Lower lobe of right lung (tissue), 2 donors: ENCODE data around the gene CCDC61. TPM values are rescaled to one million over a fixed set of nuclear protein-coding genes. Genes with fewer than 3 reads are reported as not detected.
A peak's percentile ranks its signal among the peaks of the same experiment; 100 is the strongest.

Source experiments
- ATAC-seq, 2 donors: fragments of 200-7000 bp; cut with Tn5 transposase; one replicate each; pipeline ENCODE4 v1.9.1; 2020 to 2022; ENCODE audit warnings: mild to moderate bottlenecking in 2 of 2, moderate library complexity in 2 of 2
- DNase-seq: peaks from one replicate; pipeline ENCODE4 v3.0.0-alpha.2; 2020
- H3K27ac ChIP-seq: fragments of 200-600 bp; one replicate; pipeline ENCODE4 v1.8.0; 2022
- H3K27me3 ChIP-seq: fragments of 200-600 bp; one replicate; pipeline ENCODE4 v1.8.0; 2022; ENCODE audit warnings: low read depth
- H3K36me3 ChIP-seq: fragments of 200-600 bp; one replicate; pipeline ENCODE4 v1.8.0; 2022; ENCODE audit warnings: mild to moderate bottlenecking
- H3K4me1 ChIP-seq: fragments of 200-600 bp; one replicate; pipeline ENCODE4 v1.8.0; 2022
- H3K4me3 ChIP-seq: fragments of 200-600 bp; one replicate; pipeline ENCODE4 v1.8.0; 2022; ENCODE audit warnings: mild to moderate bottlenecking
- H3K9me3 ChIP-seq: fragments of 200-600 bp; one replicate; pipeline ENCODE4 v1.8.0; 2022
- CTCF ChIP-seq: fragments of 200-600 bp; IDR thresholded peaks from one replicate; pipeline ENCODE4 v1.8.0; 2022; ENCODE audit warnings: antibody characterized with exemption, mild to moderate bottlenecking
- intact Hi-C: fragments of 100-400 bp; cut with DNase I; formaldehyde crosslinking; loops from one replicate; pipeline ENCODE4 v1.11.0; 2022
- total RNA-seq: library from RNA; stranded (reverse); fragmentation: NEBNext Ultra II Directional; extraction: Animal tissue kit (Norgen Biotek cat#: 25700); gene quantifications from one replicate; pipeline ENCODE4 v1.2.1, GENCODE V29; 2021
- donor health status: DM: no; HTN: yes; CAD: no; lungs with severe emphysema.

Gene CCDC61
- total RNA-seq, 1 donor from 2014 or later: 16.3 TPM

- DNase-seq (no peak), ATAC-seq (peak; percentile 4 to 14)
- H3K27me3 ChIP-seq: peaks cover 67% of the 10 kb centered on the region
- H3K4me3 ChIP-seq: peak overlapping the region; percentile 52
- peak overlapping the region; percentile 68 for H3K27ac ChIP-seq
- no peaks in the 10 kb centered on the region for H3K36me3 ChIP-seq
- no peak for TF ChIP-seq CTCF
- intact Hi-C loops: no loop called here
- H3K9me3 ChIP-seq: no peaks in the 10 kb centered on the region
- peaks cover 22% of the 10 kb centered on the region for H3K4me1 ChIP-seq
Measured at GRCh38 chr19:45971260-45971902, 23.9 kb upstream of the CCDC61 start.

GRCh38 chr19:45972081-45972946, 23.0 kb upstream of the CCDC61 start:
- Histone ChIP-seq H3K27ac (peak overlapping the region; percentile 68), H3K9me3 (no peaks in the 10 kb centered on the region), H3K36me3 (no peaks in the 10 kb centered on the region), H3K4me1 (peaks cover 22% of the 10 kb centered on the region), H3K4me3 (peak overlapping the region; percentile 52), H3K27me3 (peaks cover 67% of the 10 kb centered on the region)
- ATAC-seq (peak; percentile 32 to 49), DNase-seq (no peak)
- TF ChIP-seq CTCF: no peak
- intact Hi-C loops: no loop called here

GRCh38 chr19:45972947-45973540, 22.2 kb upstream of the CCDC61 start:
- H3K27ac ChIP-seq: peak overlapping the region; percentile 51
- H3K27me3 ChIP-seq: peaks cover 67% of the 10 kb centered on the region
- no peaks in the 10 kb centered on the region for H3K36me3 ChIP-seq
- no peak for TF ChIP-seq CTCF
- ATAC-seq: no peak
- peak overlapping the region; percentile 52 for H3K4me3 ChIP-seq
- intact Hi-C loops: no loop called here
- H3K9me3 ChIP-seq: no peaks in the 10 kb centered on the region
- no peak for DNase-seq
- H3K4me1 ChIP-seq: peaks cover 22% of the 10 kb centered on the region

- intact Hi-C loops: no loop called here
- Histone ChIP-seq H3K9me3 (no peaks in the 10 kb centered on the region), H3K4me1 (peaks cover 22% of the 10 kb centered on the region), H3K27me3 (peaks cover 65% of the 10 kb centered on the region), H3K4me3 (peak within 1 kb of the TSS; percentile 52), H3K36me3 (no peaks in the 10 kb centered on the region), H3K27ac (peak within 1 kb of the TSS; percentile 51)
- peak; percentile 73 for DNase-seq
- peak; percentile 70 to 72 for ATAC-seq
- TF ChIP-seq CTCF: no peak
Measured at GRCh38 chr19:45973553-45974338, 21.5 kb upstream of the CCDC61 start, which contains the start of gene NOVA2. NOVA2 (minus strand) TSS chr19:45973865; CDS start chr19:45973351, 514 bp downstream.
